Mesenchymal stem cell (in vitro differentiated cells and primary cell): ENCODE measurements around the gene IRX4.

Experiments used
- DNase-seq: peaks from one replicate; pipeline ENCODE4 v3.0.0-alpha.2; 2013
- H2AFZ ChIP-seq: one replicate; pipeline ENCODE4 v1.6.1; 2013; ENCODE audit warnings: low read depth, mild to moderate bottlenecking, control low read depth, inconsistent platforms, low read length, moderate library complexity
- H2AK5ac ChIP-seq: 2 replicates; pipeline ENCODE4 v1.6.1; 2013; ENCODE audit warnings: low read length, moderate library complexity, mild to moderate bottlenecking, inconsistent platforms; ENCODE audit not compliant: severe bottlenecking
- H2BK120ac ChIP-seq: one replicate; pipeline ENCODE4 v1.6.1; 2013; ENCODE audit warnings: low read depth, mild to moderate bottlenecking, inconsistent platforms, low read length, moderate library complexity
- H2BK12ac ChIP-seq, 2 experiments: one replicate each; pipeline ENCODE4 v1.6.1; 2013; ENCODE audit warnings: inconsistent platforms in 2 of 2, low read length in 2 of 2, mild to moderate bottlenecking in 2 of 2, moderate library complexity in 2 of 2, control low read depth in 1 of 2
- H2BK15ac ChIP-seq: one replicate; pipeline ENCODE4 v1.6.1; 2013; ENCODE audit warnings: mild to moderate bottlenecking, low read depth, inconsistent platforms; ENCODE audit not compliant: poor library complexity, severe bottlenecking
- H2BK5ac ChIP-seq: 2 replicates; pipeline ENCODE4 v1.6.1; 2013; ENCODE audit warnings: low read depth, mild to moderate bottlenecking, low read length, control low read depth, inconsistent platforms; ENCODE audit not compliant: poor library complexity, severe bottlenecking
- H3K14ac ChIP-seq, 2 experiments: one replicate each; pipeline ENCODE4 v1.6.1; 2013; ENCODE audit warnings: inconsistent platforms in 2 of 2, low read length in 2 of 2, control low read depth in 1 of 2, mild to moderate bottlenecking in 1 of 2, moderate library complexity in 1 of 2
- H3K18ac ChIP-seq, 2 experiments: one replicate each; pipeline ENCODE4 v1.6.1; 2013; ENCODE audit warnings: inconsistent platforms in 2 of 2, low read length in 2 of 2, control low read depth in 1 of 2, low read depth in 1 of 2, mild to moderate bottlenecking in 1 of 2
- H3K23ac ChIP-seq, 2 experiments: one replicate each; pipeline ENCODE4 v1.6.1; 2013; ENCODE audit warnings: inconsistent platforms in 2 of 2, low read length in 2 of 2, mild to moderate bottlenecking in 2 of 2, moderate library complexity in 2 of 2, control low read depth in 1 of 2
- H3K27ac ChIP-seq: 2 replicates; pipeline ENCODE4 v1.5.1; 2013; ENCODE audit warnings: mild to moderate bottlenecking, moderate library complexity, low read length, control low read depth, inconsistent platforms; ENCODE audit not compliant: poor library complexity, severe bottlenecking
- H3K27me3 ChIP-seq, 2 experiments: 2 replicates each; pipeline versions ENCODE4 v1.6.1 to v1.7.0; 2013; ENCODE audit warnings: low read length in 2 of 2, mild to moderate bottlenecking in 2 of 2, moderate library complexity in 2 of 2, control low read depth in 1 of 2, inconsistent platforms in 1 of 2; ENCODE audit not compliant: control insufficient read depth in 1 of 2, insufficient read depth in 1 of 2
- H3K36me3 ChIP-seq, 2 experiments: 2 replicates each; pipeline versions ENCODE4 v1.6.1 to v1.7.0; 2013; ENCODE audit warnings: low read length in 2 of 2, control low read depth in 1 of 2, inconsistent platforms in 1 of 2, low read depth in 1 of 2, mild to moderate bottlenecking in 1 of 2; ENCODE audit not compliant: insufficient read depth in 2 of 2, control insufficient read depth in 1 of 2
- H3K4ac ChIP-seq, 2 experiments: one replicate each; pipeline ENCODE4 v1.6.1; 2013; ENCODE audit warnings: inconsistent platforms in 2 of 2, low read length in 2 of 2, mild to moderate bottlenecking in 2 of 2, moderate library complexity in 2 of 2, control low read depth in 1 of 2, low read depth in 1 of 2
- H3K4me1 ChIP-seq: 2 replicates; pipeline ENCODE4 v1.6.1; 2013; ENCODE audit warnings: low read depth, low read length, control low read depth; ENCODE audit not compliant: control insufficient read depth, insufficient read depth
- H3K4me2 ChIP-seq: 2 replicates; pipeline ENCODE4 v1.6.1; 2013; ENCODE audit warnings: low read length, mild to moderate bottlenecking, inconsistent platforms; ENCODE audit not compliant: poor library complexity, severe bottlenecking
- H3K4me3 ChIP-seq, 2 experiments: 2 replicates each; pipeline versions ENCODE4 v1.5.1 to v1.7.0; 2013; ENCODE audit warnings: low read length in 2 of 2, mild to moderate bottlenecking in 2 of 2, control low read depth in 1 of 2, low read depth in 1 of 2; ENCODE audit not compliant: insufficient read depth in 1 of 2
- H3K79me1 ChIP-seq: replicated peaks from 2 replicates; pipeline ENCODE4 v1.6.1; 2013; ENCODE audit warnings: mild to moderate bottlenecking, control low read depth, low read length, inconsistent platforms; ENCODE audit not compliant: poor library complexity, severe bottlenecking
- H3K9ac ChIP-seq: 2 replicates; pipeline ENCODE4 v1.7.0; 2013; ENCODE audit warnings: mild to moderate bottlenecking, low read length, moderate library complexity
- H3K9me3 ChIP-seq: 2 replicates; pipeline ENCODE4 v1.7.0; 2013; ENCODE audit warnings: mild to moderate bottlenecking, low read length; ENCODE audit not compliant: control insufficient read depth
- H4K8ac ChIP-seq: one replicate; pipeline ENCODE4 v1.6.1; 2013; ENCODE audit warnings: inconsistent platforms, mild to moderate bottlenecking, low read length, moderate library complexity
- H4K91ac ChIP-seq: one replicate; pipeline ENCODE4 v1.6.1; 2013; ENCODE audit warnings: mild to moderate bottlenecking, low read length, inconsistent platforms
- WGBS: methylation state at CpG from one replicate; pipeline ENCODE4 v1.1.7; 2013; ENCODE audit warnings: mixed read lengths; 5-methylcytosine and 5-hydroxymethylcytosine counted together

IRX4 gene

GRCh38 chr5:1909346-1909985, 26.7 kb upstream of the IRX4 start:
- H3K4me1 ChIP-seq, result no peaks in the 10 kb centered on the region
- peaks cover 23% of the 10 kb centered on the region for H3K9me3 ChIP-seq
- no peak overlapping the region for H3K14ac ChIP-seq
- H2BK12ac ChIP-seq, result no peak overlapping the region
- H3K4me2 ChIP-seq, result no peak overlapping the region
- H3K9ac ChIP-seq, result no peak overlapping the region
- DNase-seq, result no peak
- H2BK120ac ChIP-seq, result no peak overlapping the region
- WGBS, result 91% methylated on average over 14 of the region's 15 CpGs
- no peaks in the 10 kb centered on the region for H3K79me1 ChIP-seq
- peaks cover 0 to 20% of the 10 kb centered on the region in 2 experiments for H3K27me3 ChIP-seq
- no peak overlapping the region for H3K4ac ChIP-seq
- H3K4me3 ChIP-seq, result no peak overlapping the region
- H3K23ac ChIP-seq, result no peak overlapping the region
- no peak overlapping the region for H2BK15ac ChIP-seq
- no peak overlapping the region for H4K91ac ChIP-seq
- H3K36me3 ChIP-seq, result no peaks in the 10 kb centered on the region
- H3K18ac ChIP-seq, result no peak overlapping the region
- H3K27ac ChIP-seq, result no peak overlapping the region
- H4K8ac ChIP-seq, result no peak overlapping the region
- H2AFZ ChIP-seq, result no peak overlapping the region
- no peak overlapping the region for H2BK5ac ChIP-seq
- no peak overlapping the region for H2AK5ac ChIP-seq

- 90% methylated on average over 8 of the region's 8 CpGs for WGBS
- Histone ChIP-seq H3K4me1 (no peaks in the 10 kb centered on the region), H2AK5ac (no peak overlapping the region), H2AFZ (no peak overlapping the region), H3K4me2 (no peak overlapping the region), H3K9me3 (peaks cover 23% of the 10 kb centered on the region), H3K18ac (no peak overlapping the region), H2BK12ac (no peak overlapping the region), H3K27me3 (peaks cover 0 to 17% of the 10 kb centered on the region in 2 experiments), H3K27ac (no peak overlapping the region), H3K14ac (no peak overlapping the region), H3K9ac (no peak overlapping the region), H4K91ac (no peak overlapping the region), H4K8ac (no peak overlapping the region), H2BK120ac (no peak overlapping the region), H3K23ac (no peak overlapping the region), H3K36me3 (no peaks in the 10 kb centered on the region), H3K4ac (no peak overlapping the region), H3K79me1 (no peaks in the 10 kb centered on the region), H2BK15ac (no peak overlapping the region), H2BK5ac (no peak overlapping the region), H3K4me3 (no peak overlapping the region)
- no peak for DNase-seq
Measured at GRCh38 chr5:1908931-1909330, 26.2 kb upstream of the IRX4 start.

GRCh38 chr5:1907616-1908015, 24.9 kb upstream of the IRX4 start:
- no peaks in the 10 kb centered on the region for H3K36me3 ChIP-seq
- no peak overlapping the region for H2BK12ac ChIP-seq
- 81% methylated on average over 6 of the region's 8 CpGs for WGBS

GRCh38 chr5:1905108-1905507, 22.4 kb upstream of the IRX4 start:
- peaks cover 5 to 14% of the 10 kb centered on the region in 2 experiments for H3K27me3 ChIP-seq
- no peak overlapping the region for H3K4me2 ChIP-seq
- WGBS, result no CpG with 5 or more reads among the region's 1 CpG
- no peak overlapping the region for H3K18ac ChIP-seq
- H3K14ac ChIP-seq, result no peak overlapping the region
- no peaks in the 10 kb centered on the region for H3K79me1 ChIP-seq
- no peak overlapping the region for H4K8ac ChIP-seq
- H3K23ac ChIP-seq, result no peak overlapping the region
- H3K36me3 ChIP-seq, result no peaks in the 10 kb centered on the region
- H4K91ac ChIP-seq, result no peak overlapping the region
- no peak overlapping the region for H2BK5ac ChIP-seq
- H2AK5ac ChIP-seq, result no peak overlapping the region
- H3K9ac ChIP-seq, result no peak overlapping the region
- H3K4me3 ChIP-seq, result no peak overlapping the region
- H3K9me3 ChIP-seq, result peaks cover 39% of the 10 kb centered on the region
- no peak overlapping the region for H2AFZ ChIP-seq
- H2BK120ac ChIP-seq, result no peak overlapping the region
- DNase-seq, result no peak
- H3K27ac ChIP-seq, result no peak overlapping the region
- H3K4ac ChIP-seq, result no peak overlapping the region
- no peak overlapping the region for H2BK12ac ChIP-seq
- no peak overlapping the region for H2BK15ac ChIP-seq
- no peaks in the 10 kb centered on the region for H3K4me1 ChIP-seq

More at GRCh38 chr5:1907616-1908015, 24.9 kb upstream of the IRX4 start:
- no peak overlapping the region for H3K27ac ChIP-seq
- no peaks in the 10 kb centered on the region for H3K4me1 ChIP-seq
- no peak overlapping the region for H3K9ac ChIP-seq
- H2BK15ac ChIP-seq, result no peak overlapping the region
- H4K91ac ChIP-seq, result no peak overlapping the region
- H3K79me1 ChIP-seq, result no peaks in the 10 kb centered on the region
- no peak overlapping the region for H3K4me2 ChIP-seq
- no peak overlapping the region for H3K4me3 ChIP-seq
- DNase-seq, result no peak
- H2BK5ac ChIP-seq, result no peak overlapping the region
- H3K23ac ChIP-seq, result no peak overlapping the region
- H2AFZ ChIP-seq, result no peak overlapping the region
- H3K27me3 ChIP-seq, result peaks cover 0 to 14% of the 10 kb centered on the region in 2 experiments
- H3K4ac ChIP-seq, result no peak overlapping the region
- H4K8ac ChIP-seq, result no peak overlapping the region
- H2BK120ac ChIP-seq, result no peak overlapping the region
- H3K18ac ChIP-seq, result no peak overlapping the region
- H2AK5ac ChIP-seq, result no peak overlapping the region
- no peak overlapping the region for H3K14ac ChIP-seq
- peaks cover 27% of the 10 kb centered on the region for H3K9me3 ChIP-seq
